ENCODE results near the gene MAP6D1. TPM values are rescaled to one million over a fixed set of nuclear protein-coding genes. Genes with fewer than 3 reads are reported as not detected.

MAP6D1 gene
- total RNA-seq, 4 donors from 2014 or later: 4.7 to 7.9 (median 5.7) TPM

DNA sequence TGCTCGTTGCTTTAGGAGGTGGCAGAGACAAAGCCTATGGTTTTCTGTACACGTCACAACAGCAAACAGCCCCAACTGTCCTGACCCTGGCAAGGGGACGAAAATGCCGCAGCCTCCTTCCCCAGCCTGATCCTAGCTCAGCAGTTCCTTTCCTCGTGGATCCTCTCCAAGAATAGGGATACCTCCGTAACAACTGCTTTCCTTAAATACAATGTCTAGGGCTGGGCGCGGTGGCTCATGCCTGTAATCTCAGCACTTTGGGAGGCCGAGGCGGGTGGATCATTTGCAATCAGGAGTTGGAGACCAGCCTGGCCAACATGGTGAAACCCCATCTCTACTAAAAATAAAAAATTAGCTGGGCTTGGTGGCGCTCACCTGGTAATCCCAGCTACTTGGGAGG is 17.0 kb downstream of the MAP6D1 start:
- H3K36me3 ChIP-seq: peaks cover 81% of the 10 kb centered on the region
- no peaks in the 10 kb centered on the region for H3K9me3 ChIP-seq
- H3K4me1 ChIP-seq: peaks cover 10% of the 10 kb centered on the region
- TF ChIP-seq POLR2A (IDR thresholded peaks at IDR 0.05) (no peak), EP300 (IDR thresholded peaks at IDR 0.05) (no peak), POLR2AphosphoS5 (IDR thresholded peaks at IDR 0.05) (no peak)
- TF ChIP-seq, protein P1, sequence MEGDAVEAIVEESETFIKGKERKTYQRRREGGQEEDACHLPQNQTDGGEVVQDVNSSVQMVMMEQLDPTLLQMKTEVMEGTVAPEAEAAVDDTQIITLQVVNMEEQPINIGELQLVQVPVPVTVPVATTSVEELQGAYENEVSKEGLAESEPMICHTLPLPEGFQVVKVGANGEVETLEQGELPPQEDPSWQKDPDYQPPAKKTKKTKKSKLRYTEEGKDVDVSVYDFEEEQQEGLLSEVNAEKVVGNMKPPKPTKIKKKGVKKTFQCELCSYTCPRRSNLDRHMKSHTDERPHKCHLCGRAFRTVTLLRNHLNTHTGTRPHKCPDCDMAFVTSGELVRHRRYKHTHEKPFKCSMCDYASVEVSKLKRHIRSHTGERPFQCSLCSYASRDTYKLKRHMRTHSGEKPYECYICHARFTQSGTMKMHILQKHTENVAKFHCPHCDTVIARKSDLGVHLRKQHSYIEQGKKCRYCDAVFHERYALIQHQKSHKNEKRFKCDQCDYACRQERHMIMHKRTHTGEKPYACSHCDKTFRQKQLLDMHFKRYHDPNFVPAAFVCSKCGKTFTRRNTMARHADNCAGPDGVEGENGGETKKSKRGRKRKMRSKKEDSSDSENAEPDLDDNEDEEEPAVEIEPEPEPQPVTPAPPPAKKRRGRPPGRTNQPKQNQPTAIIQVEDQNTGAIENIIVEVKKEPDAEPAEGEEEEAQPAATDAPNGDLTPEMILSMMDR (IDR thresholded peaks at IDR 0.05): no peak
- H3K27ac ChIP-seq: no peak overlapping the region
- peak in 1 of 2 donors; percentile 57 for DNase-seq (ENCODE audit: low spot score in 2 of 2)
- WGBS: 95% methylated on average over 11 of the region's 11 CpGs
- no peaks in the 10 kb centered on the region for H3K27me3 ChIP-seq
- H3K4me3 ChIP-seq: no peak overlapping the region

DNA sequence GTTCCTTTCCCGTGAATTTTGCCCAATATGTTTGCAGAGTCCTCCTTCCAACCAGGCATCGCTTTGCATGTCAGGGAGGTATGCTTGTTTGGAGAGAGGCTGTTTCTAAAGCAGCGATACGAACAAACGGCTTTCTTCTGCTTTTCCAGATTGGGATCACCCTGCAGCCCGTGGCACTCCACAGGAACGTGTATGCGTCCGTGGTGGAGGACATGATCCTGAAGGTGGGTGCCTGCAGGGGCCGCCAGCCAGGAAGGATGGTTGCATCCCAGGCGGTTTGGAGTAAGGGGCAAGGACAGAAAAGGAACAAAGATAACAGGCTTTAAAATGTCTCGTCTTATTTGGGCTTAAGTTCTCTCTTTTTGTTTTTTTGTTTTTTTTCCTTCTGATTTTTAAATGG is 17.5 kb downstream of the MAP6D1 start:
- peaks cover 86% of the 10 kb centered on the region for H3K36me3 ChIP-seq
- TF ChIP-seq EP300 (IDR thresholded peaks at IDR 0.05) (no peak), POLR2AphosphoS5 (IDR thresholded peaks at IDR 0.05) (no peak), POLR2A (IDR thresholded peaks at IDR 0.05) (no peak)
- TF ChIP-seq, protein P1 (IDR thresholded peaks at IDR 0.05): no peak
- H3K27ac ChIP-seq: no peak overlapping the region
- H3K27me3 ChIP-seq: no peaks in the 10 kb centered on the region
- H3K9me3 ChIP-seq: no peaks in the 10 kb centered on the region
- WGBS: 94% methylated on average over 12 of the region's 12 CpGs
- peak in 1 of 2 donors; percentile 28 for DNase-seq (ENCODE audit: low spot score in 2 of 2)
- H3K4me3 ChIP-seq: no peak overlapping the region
- H3K4me1 ChIP-seq: peaks cover 5% of the 10 kb centered on the region

DNA sequence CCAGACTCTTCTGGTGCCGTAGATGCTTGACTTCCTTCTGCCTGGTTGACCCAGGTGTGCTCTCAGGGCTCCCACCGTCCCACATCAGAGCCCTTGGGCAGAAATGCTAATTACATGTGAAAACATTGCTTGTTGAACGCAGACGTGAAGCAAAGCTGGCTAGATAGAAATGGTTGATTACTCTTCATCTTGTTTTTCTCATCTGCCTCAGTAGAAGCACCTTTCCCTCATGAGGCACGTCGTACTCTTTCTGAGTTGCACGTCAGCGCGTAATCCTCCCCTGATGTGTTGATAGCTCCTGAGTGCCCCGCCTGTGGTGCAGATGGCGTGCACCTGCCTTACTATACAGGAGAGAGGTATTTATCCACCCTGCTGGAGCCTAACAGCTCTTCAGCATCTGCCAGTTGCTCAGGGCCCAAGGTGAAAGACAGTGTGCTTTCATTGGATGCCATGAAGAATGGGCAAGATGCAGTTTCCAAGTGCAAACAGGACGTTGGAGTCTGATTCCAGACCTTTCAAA is 18.1 kb downstream of the MAP6D1 start:
- no peak overlapping the region for H3K27ac ChIP-seq

DNA sequence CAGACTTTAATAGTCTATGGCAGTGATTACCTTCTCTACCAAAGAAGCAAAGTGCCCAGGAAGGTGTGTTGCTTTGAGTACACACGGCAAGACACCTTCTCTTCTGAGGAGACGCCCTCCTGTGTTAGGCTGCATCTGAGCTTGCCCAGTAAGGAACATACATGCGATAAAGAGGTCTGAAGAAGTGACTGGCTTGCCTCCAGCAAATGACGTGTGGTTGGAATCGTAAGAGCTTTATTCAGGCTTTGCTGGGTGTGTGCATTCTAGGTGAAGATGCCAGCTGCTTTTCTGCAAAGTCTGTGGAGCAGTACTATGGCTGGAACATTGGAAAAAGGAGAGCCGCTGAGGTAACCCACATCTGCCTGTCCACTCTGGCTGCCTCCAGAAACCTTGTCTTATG is 22.4 kb downstream of the MAP6D1 start:
- peak in 1 of 2 donors; percentile 35 for DNase-seq (ENCODE audit: low spot score in 2 of 2)
- Histone ChIP-seq H3K4me1 (no peaks in the 10 kb centered on the region), H3K4me3 (no peak overlapping the region), H3K9me3 (no peaks in the 10 kb centered on the region), H3K27ac (no peak overlapping the region), H3K27me3 (no peaks in the 10 kb centered on the region), H3K36me3 (peaks cover 98% of the 10 kb centered on the region)
- 59% methylated on average over 6 of the region's 6 CpGs for WGBS
- TF ChIP-seq POLR2A (IDR thresholded peaks at IDR 0.05) (no peak), EP300 (IDR thresholded peaks at IDR 0.05) (no peak), POLR2AphosphoS5 (IDR thresholded peaks at IDR 0.05) (no peak)
- TF ChIP-seq, protein P1 (IDR thresholded peaks at IDR 0.05): no peak

More for the DNA sequence above, 18.1 kb downstream of the MAP6D1 start:
- no peak overlapping the region for H3K4me3 ChIP-seq
- WGBS: 89% methylated on average over 12 of the region's 12 CpGs
- H3K9me3 ChIP-seq: no peaks in the 10 kb centered on the region
- peaks cover 3% of the 10 kb centered on the region for H3K4me1 ChIP-seq
- no peak for TF ChIP-seq POLR2A (IDR thresholded peaks at IDR 0.05)
- no peak for TF ChIP-seq POLR2AphosphoS5 (IDR thresholded peaks at IDR 0.05)
- TF ChIP-seq, protein P1 (IDR thresholded peaks at IDR 0.05): no peak
- TF ChIP-seq EP300 (IDR thresholded peaks at IDR 0.05): no peak
- peak in 1 of 2 donors; percentile 28 for DNase-seq (ENCODE audit: low spot score in 2 of 2)
- peaks cover 92% of the 10 kb centered on the region for H3K36me3 ChIP-seq
- no peaks in the 10 kb centered on the region for H3K27me3 ChIP-seq

DNA sequence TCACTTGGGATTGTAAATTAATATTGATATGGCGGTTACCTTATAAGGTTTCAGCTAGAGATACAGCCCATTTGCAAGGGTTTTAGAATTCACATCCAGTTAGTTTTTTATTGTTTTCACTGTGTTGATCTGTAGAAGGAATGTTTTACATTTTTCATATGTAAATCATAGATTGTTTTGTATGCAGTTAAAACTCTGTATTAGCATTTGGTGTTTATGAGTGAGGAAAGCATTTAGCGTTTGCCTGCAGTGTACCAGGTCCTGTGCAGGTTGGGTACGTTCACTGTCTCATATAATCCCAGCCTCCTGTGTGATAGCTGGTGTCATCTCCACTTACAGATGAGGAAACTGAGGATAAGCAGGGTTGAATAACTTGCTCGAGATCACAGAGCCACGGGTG is 23.8 kb downstream of the MAP6D1 start:
- WGBS: 93% methylated on average over 5 of the region's 5 CpGs
- Histone ChIP-seq H3K27me3 (no peaks in the 10 kb centered on the region), H3K4me1 (no peaks in the 10 kb centered on the region), H3K27ac (no peak overlapping the region), H3K9me3 (no peaks in the 10 kb centered on the region), H3K4me3 (no peak overlapping the region), H3K36me3 (peaks cover 92% of the 10 kb centered on the region)
- TF ChIP-seq, protein P1 (IDR thresholded peaks at IDR 0.05): no peak
- TF ChIP-seq POLR2AphosphoS5 (IDR thresholded peaks at IDR 0.05) (no peak), EP300 (IDR thresholded peaks at IDR 0.05) (no peak), POLR2A (IDR thresholded peaks at IDR 0.05) (no peak)
- no peak for DNase-seq (ENCODE audit: low spot score in 2 of 2)
